ENCODE measurements around the gene TENT4B.

TENT4B gene

GRCh38 chr16:50219402-50219975 is 66.4 kb downstream of the TENT4B start:
- H3K4me3 ChIP-seq (ENCODE audit: low read depth, low read length): no peak overlapping the region
- in situ Hi-C loops (cut with HindIII; ENCODE audit: low sequenced_read_pairs): no loop called here
- no peak for DNase-seq (ENCODE audit: low read depth, low spot score)
- TF ChIP-seq CTCF (IDR thresholded peaks at IDR 0.05; ENCODE audit: low read depth, low read length): no peak

GRCh38 chr16:50224286-50224685 is 71.2 kb downstream of the TENT4B start:
- in situ Hi-C loops (cut with HindIII; ENCODE audit: low sequenced_read_pairs): no loop called here
- DNase-seq (ENCODE audit: low read depth, low spot score): no peak
- H3K4me3 ChIP-seq (ENCODE audit: low read depth, low read length): no peak overlapping the region
- TF ChIP-seq CTCF (IDR thresholded peaks at IDR 0.05; ENCODE audit: low read depth, low read length): no peak

- DNase-seq (ENCODE audit: low read depth, low spot score): no peak
- H3K4me3 ChIP-seq (ENCODE audit: low read depth, low read length): no peak overlapping the region
- no peak for TF ChIP-seq CTCF (IDR thresholded peaks at IDR 0.05; ENCODE audit: low read depth, low read length)
- in situ Hi-C loops (cut with HindIII; ENCODE audit: low sequenced_read_pairs): no loop called here
Measured at GRCh38 chr16:50227120-50227519, 74.0 kb downstream of the TENT4B start.

- TF ChIP-seq CTCF (IDR thresholded peaks at IDR 0.05; ENCODE audit: low read depth, low read length): no peak
- no peak overlapping the region for H3K4me3 ChIP-seq (ENCODE audit: low read depth, low read length)
- in situ Hi-C loops (cut with HindIII; ENCODE audit: low sequenced_read_pairs): no loop called here
- no peak for DNase-seq (ENCODE audit: low read depth, low spot score)
Measured at GRCh38 chr16:50227665-50228064, 74.6 kb downstream of the TENT4B start.

- in situ Hi-C loops (cut with HindIII; ENCODE audit: low sequenced_read_pairs): no loop called here
- no peak for DNase-seq (ENCODE audit: low read depth, low spot score)
- TF ChIP-seq CTCF (IDR thresholded peaks at IDR 0.05; ENCODE audit: low read depth, low read length): no peak
- no peak overlapping the region for H3K4me3 ChIP-seq (ENCODE audit: low read depth, low read length)
Measured at GRCh38 chr16:50228364-50228868, 75.3 kb downstream of the TENT4B start.

GRCh38 chr16:50229149-50229726 is 76.1 kb downstream of the TENT4B start:
- no peak for DNase-seq (ENCODE audit: low read depth, low spot score)
- no peak for TF ChIP-seq CTCF (IDR thresholded peaks at IDR 0.05; ENCODE audit: low read depth, low read length)
- in situ Hi-C loops (cut with HindIII; ENCODE audit: low sequenced_read_pairs): no loop called here
- H3K4me3 ChIP-seq (ENCODE audit: low read depth, low read length): no peak overlapping the region
